Measurements from ENCODE around the gene SUPT16H. TPM values are rescaled to one million over a fixed set of nuclear protein-coding genes. Genes with fewer than 3 reads are reported as not detected.
"Not testable (repeated sequence)": the region's sequence is repeated elsewhere in the genome, so short reads cannot be mapped to it uniquely, and the experiment has no call there.

The SUPT16H gene
- total RNA-seq, 1 experiment from 2014 or later, result 24.8 TPM

DNA sequence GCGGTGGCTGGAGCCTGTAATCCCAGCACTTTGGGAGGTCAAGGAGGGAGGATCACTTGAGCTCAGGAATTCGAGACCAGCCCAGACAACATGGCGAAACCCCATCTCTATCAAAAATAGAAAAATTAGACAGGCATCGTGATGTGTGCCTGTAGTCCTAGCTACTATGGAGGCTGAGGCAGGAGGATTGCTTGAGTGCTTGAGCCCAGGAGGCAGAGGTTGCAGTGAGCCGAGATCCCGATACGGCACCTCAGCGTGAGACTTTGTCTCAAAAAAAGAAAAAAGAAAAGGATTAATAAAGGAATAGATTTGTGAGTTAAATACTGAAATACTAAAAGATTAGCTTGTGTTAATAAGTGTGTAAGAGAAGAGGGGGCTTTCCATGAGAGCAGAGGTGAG lies 74.6 kb downstream of the SUPT16H start:
- in situ Hi-C loops (cut with HindIII; ENCODE audit: low pct_unique_long_range_greater_than_20kb, low sequenced_read_pairs), result no loop called here
- no peak for DNase-seq (ENCODE audit: low read depth)

- in situ Hi-C loops (cut with HindIII; ENCODE audit: low pct_unique_long_range_greater_than_20kb, low sequenced_read_pairs), result no loop called here
- DNase-seq (ENCODE audit: low read depth), result peak; percentile 93
Measured at GRCh38 chr14:21308479-21309237, 75.2 kb downstream of the SUPT16H start.

DNA sequence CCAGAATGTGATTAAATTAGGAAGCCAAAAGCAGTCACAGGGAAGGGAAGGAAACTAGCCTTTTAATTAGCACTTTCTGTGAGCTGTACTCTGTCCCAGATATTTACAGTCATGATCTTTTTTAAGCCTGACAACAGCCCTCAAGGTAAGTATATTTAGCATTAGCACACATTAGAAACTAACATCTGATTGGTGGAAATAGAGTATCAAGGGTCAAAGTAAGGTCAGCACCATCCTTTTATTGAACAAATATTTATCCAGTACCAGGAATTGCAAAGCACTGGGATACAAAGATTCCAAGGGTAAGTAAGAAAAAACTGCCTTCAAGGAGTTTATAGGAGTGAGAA lies 75.7 kb downstream of the SUPT16H start:
- in situ Hi-C loops (cut with HindIII; ENCODE audit: low pct_unique_long_range_greater_than_20kb, low sequenced_read_pairs), result no loop called here
- DNase-seq (ENCODE audit: low read depth), result no peak

DNA sequence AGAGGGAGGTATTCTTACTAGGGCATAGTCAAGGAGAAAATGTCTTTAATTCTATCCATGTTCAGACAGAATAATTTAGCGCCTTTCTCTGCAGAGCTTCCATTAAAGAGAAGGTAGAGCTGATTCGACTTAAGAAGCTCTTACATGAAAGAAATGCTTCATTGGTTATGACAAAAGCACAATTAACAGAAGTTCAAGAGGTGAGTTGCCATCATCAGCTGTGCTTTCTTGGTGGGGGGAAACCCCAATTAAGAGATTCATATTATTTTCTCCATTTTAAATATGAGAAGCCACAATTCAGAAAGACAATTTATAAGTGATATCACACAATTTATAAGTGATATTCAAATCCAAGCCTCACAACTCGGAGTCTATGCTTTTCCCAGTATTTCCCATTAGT lies 76.2 kb downstream of the SUPT16H start:
- no peak for DNase-seq (ENCODE audit: low read depth)
- in situ Hi-C loops (cut with HindIII; ENCODE audit: low pct_unique_long_range_greater_than_20kb, low sequenced_read_pairs), result no loop called here

DNA sequence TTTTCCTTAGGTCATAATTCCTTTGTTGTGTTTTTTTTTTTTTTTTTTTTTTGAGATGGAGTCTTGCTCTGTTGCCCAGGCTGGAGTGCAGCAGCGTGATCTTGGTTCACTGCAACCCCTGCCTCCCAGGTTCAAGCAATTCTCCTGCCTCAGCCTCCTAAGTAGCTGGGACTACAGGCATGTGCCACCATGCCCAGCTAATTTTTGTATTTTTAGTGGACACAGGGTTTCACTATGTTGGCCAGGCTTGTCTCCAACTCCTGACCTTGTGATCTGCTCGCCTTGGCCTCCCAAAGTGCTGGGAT lies 81.0 kb downstream of the SUPT16H start:
- in situ Hi-C loops (cut with HindIII; ENCODE audit: low pct_unique_long_range_greater_than_20kb, low sequenced_read_pairs); DNase-seq (ENCODE audit: low read depth): not testable (repeated sequence)

- in situ Hi-C loops (cut with HindIII; ENCODE audit: low pct_unique_long_range_greater_than_20kb, low sequenced_read_pairs), result no loop called here
- no peak for DNase-seq (ENCODE audit: low read depth)
Measured at GRCh38 chr14:21302013-21302835, 81.6 kb downstream of the SUPT16H start.

Other genes starting within 250 kb of the SUPT16H start
- not detected in 2 replicates for gene OR5AU1, start 228.0 kb downstream of the SUPT16H start, total RNA-seq (2014; rRNA removed; shearing (Covaris generic); ENCODE audit: low replicate concordance)
- gene HNRNPC, start 114.6 kb downstream of the SUPT16H start, total RNA-seq (2014; rRNA removed; shearing (Covaris generic); ENCODE audit: low replicate concordance), result 814 and 828 TPM in 2 replicates
- not detected in 2 replicates for gene RPGRIP1, start 103.9 kb downstream of the SUPT16H start, total RNA-seq (2014; rRNA removed; shearing (Covaris generic); ENCODE audit: low replicate concordance)
- 21.0 and 21.9 TPM in 2 replicates for gene CHD8, start 72.1 kb upstream of the SUPT16H start, total RNA-seq (2014; rRNA removed; shearing (Covaris generic); ENCODE audit: low replicate concordance)
- 13.1 and 24.4 TPM in 2 replicates for gene RAB2B, start 92.9 kb upstream of the SUPT16H start, total RNA-seq (2014; rRNA removed; shearing (Covaris generic); ENCODE audit: low replicate concordance)
- gene TOX4, start 93.2 kb upstream of the SUPT16H start, total RNA-seq (2014; rRNA removed; shearing (Covaris generic); ENCODE audit: low replicate concordance), result 43.9 and 89.9 TPM in 2 replicates
- 24.9 and 57.2 TPM in 2 replicates for gene METTL3, start 127.3 kb upstream of the SUPT16H start, total RNA-seq (2014; rRNA removed; shearing (Covaris generic); ENCODE audit: low replicate concordance)
- gene SALL2, start 142.3 kb upstream of the SUPT16H start, total RNA-seq (2014; rRNA removed; shearing (Covaris generic); ENCODE audit: low replicate concordance), result 2.3 and 5.0 TPM in 2 replicates
- not detected in 2 replicates for gene OR10G3, start 196.1 kb upstream of the SUPT16H start, total RNA-seq (2014; rRNA removed; shearing (Covaris generic); ENCODE audit: low replicate concordance)